Esophagus squamous epithelium (tissue), 5 donors: ENCODE data around the gene NPDC1. TPM values are rescaled to one million over a fixed set of nuclear protein-coding genes. Genes with fewer than 3 reads are reported as not detected.

Experiments
- DNase-seq: peaks from one replicate; lab custom pipeline; 2025; lab: John Stamatoyannopoulos, UW
- H3K27ac ChIP-seq, 4 donors: fragments of 200-600 bp; sonication (generic); one replicate each; pipeline ENCODE4 v1.5.1; 2016 to 2019; ENCODE audit warnings: mild to moderate bottlenecking in 1 of 4
- H3K27me3 ChIP-seq, 4 donors: fragments of 200-600 bp; sonication (generic); 1 replicate in 3 of 4; 2 replicates in 1 of 4; pipeline versions ENCODE4 v1.5.1 to v1.6.0; 2017 to 2021; ENCODE audit warnings: antibody characterized with exemption in 1 of 4
- H3K36me3 ChIP-seq, 3 donors: fragments of 200-600 bp; sonication (generic); one replicate each; pipeline ENCODE4 v1.5.1; 2016 to 2019
- H3K4me1 ChIP-seq, 3 donors: fragments of 200-600 bp; sonication (generic); one replicate each; pipeline ENCODE4 v1.5.1; 2017 to 2019
- H3K4me3 ChIP-seq, 4 donors: fragments of 200-600 bp; sonication (generic); 1 replicate in 3 of 4; 2 replicates in 1 of 4; pipeline ENCODE4 v1.5.1; 2016 to 2019; ENCODE audit warnings: mild to moderate bottlenecking in 2 of 4, moderate library complexity in 1 of 4
- H3K9me3 ChIP-seq, 3 donors: fragments of 200-600 bp; sonication (generic); one replicate each; pipeline ENCODE4 v1.5.1; 2016 to 2019
- POLR2A ChIP-seq, 4 donors: fragments of 450-650 bp; IDR thresholded peaks; one replicate each; pipeline ENCODE4 v1.6.1; 2017; ENCODE audit warnings: antibody characterized with exemption in 4 of 4, mild to moderate bottlenecking in 4 of 4, moderate library complexity in 3 of 4
- WGBS, 2 donors: methylation state at CpG; one replicate each; pipeline ENCODE4 v1.1.5; 2018; 5-methylcytosine and 5-hydroxymethylcytosine counted together
- intact Hi-C: fragments of 100-400 bp; cut with DNase I; formaldehyde crosslinking; loops from one replicate; pipeline ENCODE4 v1.15.0; 2022
- total RNA-seq, 4 donors: library from RNA; depleted of rRNA; stranded (reverse); fragments of >200 nt; gene quantifications; one replicate each; pipeline ENCODE4 v1.1.0, GENCODE V29; 2016
- TF ChIP-seq, protein P1 (sequence below), 6 experiments: fragments of 450-650 bp in 4 of 6; fragments of 200-600 bp in 2 of 6; sonication (generic) in 2 of 6; IDR thresholded peaks; one replicate each; pipeline ENCODE4 v1.5.1; 2016 to 2019; ENCODE audit warnings: antibody characterized with exemption in 6 of 6, mild to moderate bottlenecking in 4 of 6, moderate library complexity in 4 of 6
- donor health status: DM: yes; HTN: yes; CAD: no.

The NPDC1 gene
- total RNA-seq, 4 donors from 2014 or later = 11.9 to 45.2 (median 20.3) TPM

GRCh38 chr9:137017791-137018497, 28.0 kb downstream of the NPDC1 start:
- peaks cover 0 to 3% (median 0%) of the 10 kb centered on the region in 3 donors for H3K4me1 ChIP-seq
- TF ChIP-seq POLR2A (IDR thresholded peaks at IDR 0.05) = no peak
- TF ChIP-seq, protein P1, sequence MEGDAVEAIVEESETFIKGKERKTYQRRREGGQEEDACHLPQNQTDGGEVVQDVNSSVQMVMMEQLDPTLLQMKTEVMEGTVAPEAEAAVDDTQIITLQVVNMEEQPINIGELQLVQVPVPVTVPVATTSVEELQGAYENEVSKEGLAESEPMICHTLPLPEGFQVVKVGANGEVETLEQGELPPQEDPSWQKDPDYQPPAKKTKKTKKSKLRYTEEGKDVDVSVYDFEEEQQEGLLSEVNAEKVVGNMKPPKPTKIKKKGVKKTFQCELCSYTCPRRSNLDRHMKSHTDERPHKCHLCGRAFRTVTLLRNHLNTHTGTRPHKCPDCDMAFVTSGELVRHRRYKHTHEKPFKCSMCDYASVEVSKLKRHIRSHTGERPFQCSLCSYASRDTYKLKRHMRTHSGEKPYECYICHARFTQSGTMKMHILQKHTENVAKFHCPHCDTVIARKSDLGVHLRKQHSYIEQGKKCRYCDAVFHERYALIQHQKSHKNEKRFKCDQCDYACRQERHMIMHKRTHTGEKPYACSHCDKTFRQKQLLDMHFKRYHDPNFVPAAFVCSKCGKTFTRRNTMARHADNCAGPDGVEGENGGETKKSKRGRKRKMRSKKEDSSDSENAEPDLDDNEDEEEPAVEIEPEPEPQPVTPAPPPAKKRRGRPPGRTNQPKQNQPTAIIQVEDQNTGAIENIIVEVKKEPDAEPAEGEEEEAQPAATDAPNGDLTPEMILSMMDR (IDR thresholded peaks at IDR 0.05) = no peak
- H3K36me3 ChIP-seq = peaks cover 0 to 63% (median 0%) of the 10 kb centered on the region in 3 donors
- H3K27ac ChIP-seq = no peak overlapping the region
- no peaks in the 10 kb centered on the region for H3K9me3 ChIP-seq
- 87% methylated on average over 10 of the region's 45 CpGs; no CpG with 5 or more reads in 1 of the 2 donors for WGBS, 2 donors
- H3K4me3 ChIP-seq = no peak overlapping the region
- DNase-seq = no peak
- H3K27me3 ChIP-seq = no peaks in the 10 kb centered on the region
- intact Hi-C loops = no loop called here

DNA sequence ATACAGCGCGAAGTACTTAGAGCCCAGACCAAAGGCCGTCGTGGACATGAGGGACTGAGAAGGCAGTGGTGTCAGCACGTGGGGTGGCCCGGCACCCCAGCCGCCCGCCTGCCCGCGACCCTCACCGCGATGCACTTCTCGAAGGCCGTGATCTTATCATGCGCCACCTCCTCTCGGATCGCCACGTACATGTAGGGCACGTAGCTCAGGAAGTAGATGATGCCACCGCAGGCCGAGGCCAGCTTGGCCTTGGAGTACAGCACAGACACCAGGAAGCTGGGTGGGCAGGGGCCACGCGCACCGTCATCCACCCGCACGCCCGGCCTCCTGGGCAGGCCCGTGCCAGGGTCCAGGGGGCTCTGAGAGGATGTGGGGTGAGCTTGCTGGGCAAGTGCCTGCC, 28.9 kb downstream of the NPDC1 start:
- 91 to 98% methylated on average over 13 to 21 of the region's 28 CpGs for WGBS, 2 donors
- no peaks in the 10 kb centered on the region for H3K9me3 ChIP-seq
- peaks cover 0 to 72% (median 0%) of the 10 kb centered on the region in 3 donors for H3K36me3 ChIP-seq
- no peak overlapping the region for H3K27ac ChIP-seq
- intact Hi-C loops = no loop called here
- DNase-seq = no peak
- no peaks in the 10 kb centered on the region for H3K4me1 ChIP-seq
- no peaks in the 10 kb centered on the region for H3K27me3 ChIP-seq
- TF ChIP-seq POLR2A (IDR thresholded peaks at IDR 0.05) = no peak
- TF ChIP-seq, protein P1 (IDR thresholded peaks at IDR 0.05) = no peak
- H3K4me3 ChIP-seq = no peak overlapping the region

DNA sequence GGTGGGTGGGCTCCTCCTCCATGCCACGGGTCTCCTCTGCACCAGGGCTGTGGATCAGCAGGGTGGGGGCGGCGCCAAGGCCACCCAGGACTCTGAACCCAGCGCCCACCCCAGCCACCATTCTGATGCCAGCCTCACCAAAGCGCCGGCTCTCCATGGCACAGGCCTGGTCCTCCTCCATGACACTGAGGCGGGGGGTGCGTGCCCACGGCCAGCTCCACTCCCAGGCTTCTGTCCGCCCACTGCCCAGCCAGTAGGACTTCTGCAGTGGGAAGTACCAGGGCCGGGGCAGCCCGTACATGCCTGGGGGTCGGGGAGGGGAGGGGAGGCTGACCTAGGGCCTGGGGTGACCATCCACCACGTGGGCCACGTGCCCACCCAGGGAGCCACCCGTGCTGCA, 29.5 kb downstream of the NPDC1 start:
- Histone ChIP-seq H3K9me3 (no peaks in the 10 kb centered on the region), H3K4me1 (no peaks in the 10 kb centered on the region), H3K27ac (no peak overlapping the region), H3K4me3 (no peak overlapping the region), H3K36me3 (peaks cover 0 to 78% (median 0%) of the 10 kb centered on the region in 3 donors), H3K27me3 (no peaks in the 10 kb centered on the region)
- TF ChIP-seq POLR2A (IDR thresholded peaks at IDR 0.05) = no peak
- TF ChIP-seq, protein P1 (IDR thresholded peaks at IDR 0.05) = no peak
- WGBS, 2 donors = no CpG with 5 or more reads among the region's 16 CpGs
- intact Hi-C loops = no loop called here
- DNase-seq = no peak

GRCh38 chr9:137015976-137016375, 30.0 kb downstream of the NPDC1 start:
- peaks cover 0 to 83% (median 0%) of the 10 kb centered on the region in 3 donors for H3K36me3 ChIP-seq
- no peaks in the 10 kb centered on the region for H3K4me1 ChIP-seq
- no peak overlapping the region for H3K27ac ChIP-seq
- intact Hi-C loops = no loop called here
- no peaks in the 10 kb centered on the region for H3K9me3 ChIP-seq
- DNase-seq = no peak
- no peak overlapping the region for H3K4me3 ChIP-seq
- TF ChIP-seq, protein P1 (IDR thresholded peaks at IDR 0.05) = no peak
- 70 to 86% methylated on average over 2 to 4 of the region's 21 CpGs for WGBS, 2 donors
- no peaks in the 10 kb centered on the region for H3K27me3 ChIP-seq

GRCh38 chr9:137015540-137015930, 30.4 kb downstream of the NPDC1 start:
- WGBS, 2 donors = 97 to 98% methylated on average over 8 to 12 of the region's 25 CpGs
- TF ChIP-seq POLR2A (IDR thresholded peaks at IDR 0.05) = no peak
- TF ChIP-seq, protein P1 (IDR thresholded peaks at IDR 0.05) = no peak
- H3K27ac ChIP-seq = no peak overlapping the region
- H3K36me3 ChIP-seq = peaks cover 0 to 82% (median 0%) of the 10 kb centered on the region in 3 donors
- no peak for DNase-seq
- intact Hi-C loops = no loop called here
- H3K4me1 ChIP-seq = no peaks in the 10 kb centered on the region
- H3K9me3 ChIP-seq = no peaks in the 10 kb centered on the region
- no peaks in the 10 kb centered on the region for H3K27me3 ChIP-seq
- no peak overlapping the region for H3K4me3 ChIP-seq
